Neural crest cell (in vitro differentiated cells): ENCODE data around the gene SARM1. TPM values are rescaled to one million over a fixed set of nuclear protein-coding genes. Genes with fewer than 3 reads are reported as not detected.
A peak's percentile ranks its signal among the peaks of the same experiment; 100 is the strongest.
"Not testable (repeated sequence)": the region's sequence is repeated elsewhere in the genome, so short reads cannot be mapped to it uniquely, and the experiment has no call there.

Experiments used
- DNase-seq: peaks from one replicate; pipeline ENCODE4 v3.0.0; 2021; ENCODE audit warnings: low read depth, mixed read lengths, low spot score
- H3K27ac Mint-ChIP-seq: one replicate; pipeline ENCODE4 v1.8.0; 2021; ENCODE audit warnings: mild to moderate bottlenecking, mixed read lengths; ENCODE audit not compliant: unreplicated experiment
- H3K27me3 Mint-ChIP-seq: 2 replicates; pipeline ENCODE4 v1.8.0; 2021; ENCODE audit warnings: low read depth, mild to moderate bottlenecking, mixed read lengths
- H3K36me3 Mint-ChIP-seq: 2 replicates; pipeline ENCODE4 v1.8.0; 2021; ENCODE audit warnings: low read depth, mild to moderate bottlenecking, mixed read lengths
- H3K4me1 Mint-ChIP-seq: 2 replicates; pipeline ENCODE4 v1.8.0; 2021; ENCODE audit warnings: mixed read lengths
- H3K4me3 Mint-ChIP-seq: one replicate; pipeline ENCODE4 v1.8.0; 2021; ENCODE audit warnings: mild to moderate bottlenecking, mixed read lengths
- H3K9me3 Mint-ChIP-seq: 2 replicates; pipeline ENCODE4 v1.8.0; 2021; ENCODE audit warnings: mixed read lengths
- total RNA-seq: library from RNA; stranded (reverse); gene quantifications from 2 replicates; pipeline ENCODE4 v1.2.1, GENCODE V29; 2021
- TF ChIP-seq, protein P1 (sequence below): fragments of 200-600 bp; sonication (generic); conservative IDR thresholded peaks from 2 replicates; pipeline ENCODE4 v1.5.0; 2021; ENCODE audit warnings: antibody characterized with exemption, mild to moderate bottlenecking

Gene SARM1
- total RNA-seq, 1 donor from 2014 or later = 52.5 TPM

- H3K36me3 Mint-ChIP-seq = no peaks in the 10 kb centered on the region
- H3K27ac Mint-ChIP-seq = no peak overlapping the region
- no peaks in the 10 kb centered on the region for H3K9me3 Mint-ChIP-seq
- no peaks in the 10 kb centered on the region for H3K4me1 Mint-ChIP-seq
- peaks cover 10% of the 10 kb centered on the region for H3K27me3 Mint-ChIP-seq
- peak; percentile 37 for DNase-seq
- no peak overlapping the region for H3K4me3 Mint-ChIP-seq
- TF ChIP-seq, protein P1, sequence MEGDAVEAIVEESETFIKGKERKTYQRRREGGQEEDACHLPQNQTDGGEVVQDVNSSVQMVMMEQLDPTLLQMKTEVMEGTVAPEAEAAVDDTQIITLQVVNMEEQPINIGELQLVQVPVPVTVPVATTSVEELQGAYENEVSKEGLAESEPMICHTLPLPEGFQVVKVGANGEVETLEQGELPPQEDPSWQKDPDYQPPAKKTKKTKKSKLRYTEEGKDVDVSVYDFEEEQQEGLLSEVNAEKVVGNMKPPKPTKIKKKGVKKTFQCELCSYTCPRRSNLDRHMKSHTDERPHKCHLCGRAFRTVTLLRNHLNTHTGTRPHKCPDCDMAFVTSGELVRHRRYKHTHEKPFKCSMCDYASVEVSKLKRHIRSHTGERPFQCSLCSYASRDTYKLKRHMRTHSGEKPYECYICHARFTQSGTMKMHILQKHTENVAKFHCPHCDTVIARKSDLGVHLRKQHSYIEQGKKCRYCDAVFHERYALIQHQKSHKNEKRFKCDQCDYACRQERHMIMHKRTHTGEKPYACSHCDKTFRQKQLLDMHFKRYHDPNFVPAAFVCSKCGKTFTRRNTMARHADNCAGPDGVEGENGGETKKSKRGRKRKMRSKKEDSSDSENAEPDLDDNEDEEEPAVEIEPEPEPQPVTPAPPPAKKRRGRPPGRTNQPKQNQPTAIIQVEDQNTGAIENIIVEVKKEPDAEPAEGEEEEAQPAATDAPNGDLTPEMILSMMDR = peak; percentile 56
Observed at GRCh38 chr17:28426081-28426519, 54.6 kb downstream of the SARM1 start.

- no peak for DNase-seq
- Mint-ChIP-seq H3K36me3 (no peaks in the 10 kb centered on the region), H3K4me3 (no peak overlapping the region), H3K9me3 (no peaks in the 10 kb centered on the region), H3K27ac (no peak overlapping the region), H3K4me1 (no peaks in the 10 kb centered on the region), H3K27me3 (peaks cover 23% of the 10 kb centered on the region)
- TF ChIP-seq, protein P1 = no peak
Observed at GRCh38 chr17:28427371-28427770, 55.9 kb downstream of the SARM1 start.

- H3K36me3 Mint-ChIP-seq, H3K9me3 Mint-ChIP-seq, H3K27ac Mint-ChIP-seq, H3K4me1 Mint-ChIP-seq, DNase-seq, H3K4me3 Mint-ChIP-seq: not testable (repeated sequence)
- H3K27me3 Mint-ChIP-seq = peaks cover 27% of the 10 kb centered on the region
Observed at GRCh38 chr17:28427982-28428381, 56.5 kb downstream of the SARM1 start.

DNA sequence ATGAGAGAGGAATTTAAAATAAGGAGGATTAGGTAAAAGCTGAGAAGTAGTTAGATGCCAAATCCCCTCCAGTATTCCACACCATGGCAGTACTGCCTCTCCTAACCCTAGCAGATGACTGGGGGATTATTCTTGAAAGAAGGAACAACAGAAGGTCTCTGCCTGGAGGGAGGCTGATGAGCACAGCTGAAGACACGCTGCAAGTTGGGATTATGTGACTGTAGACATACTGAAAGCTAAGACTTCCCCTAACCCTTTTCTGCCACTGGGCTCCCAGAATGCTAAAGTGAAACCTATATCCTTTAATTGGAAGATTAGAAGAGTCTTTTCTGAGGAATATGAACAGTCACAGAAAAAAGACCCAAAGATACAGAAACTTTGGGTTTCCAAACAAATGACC is 62.2 kb downstream of the SARM1 start:
- Mint-ChIP-seq H3K4me1 (no peaks in the 10 kb centered on the region), H3K9me3 (no peaks in the 10 kb centered on the region), H3K27ac (no peak overlapping the region), H3K36me3 (no peaks in the 10 kb centered on the region), H3K4me3 (no peak overlapping the region), H3K27me3 (peaks cover 50% of the 10 kb centered on the region)
- TF ChIP-seq, protein P1 = no peak
- DNase-seq = no peak

- not testable (repeated sequence) for DNase-seq, H3K27ac Mint-ChIP-seq, H3K36me3 Mint-ChIP-seq
Observed at GRCh38 chr17:28434326-28434725, 62.8 kb downstream of the SARM1 start.

DNA sequence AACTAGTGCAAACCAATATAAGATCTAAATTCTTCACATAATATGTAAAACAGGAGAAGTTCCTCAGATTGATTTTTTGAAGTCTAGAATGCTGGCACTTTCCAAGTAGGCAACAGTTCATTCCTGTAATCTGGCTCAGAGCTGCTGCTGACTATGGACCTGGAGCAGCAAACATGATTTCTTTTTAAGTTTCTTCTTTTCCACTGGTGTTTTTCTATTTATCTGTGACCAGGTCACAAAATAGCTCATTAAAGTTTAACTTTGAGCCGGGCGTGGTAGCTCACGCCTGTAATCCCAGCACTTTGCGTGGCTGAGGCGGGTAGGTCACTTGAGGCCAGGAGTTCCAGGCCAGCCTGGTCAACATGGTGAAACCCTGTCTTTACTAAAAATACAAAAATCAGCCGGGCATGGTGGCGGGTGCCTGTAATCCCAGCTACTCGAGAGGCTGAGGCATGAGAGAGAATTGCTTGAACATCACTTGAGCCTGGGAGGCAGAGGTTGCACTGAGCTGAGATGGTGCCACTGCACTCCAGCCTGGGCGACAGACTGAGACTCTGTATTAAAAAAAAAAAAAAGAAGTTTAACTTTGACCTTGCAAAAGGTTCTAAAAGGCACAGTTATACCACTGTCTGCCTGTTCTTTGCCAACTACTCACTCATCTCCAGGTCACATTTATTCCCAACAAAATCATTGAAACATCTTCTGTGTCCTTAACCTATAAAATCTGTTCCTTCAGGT is 72.6 kb downstream of the SARM1 start:
- no peaks in the 10 kb centered on the region for H3K36me3 Mint-ChIP-seq
- no peaks in the 10 kb centered on the region for H3K4me1 Mint-ChIP-seq
- H3K9me3 Mint-ChIP-seq = peaks cover 3% of the 10 kb centered on the region
- H3K27ac Mint-ChIP-seq = no peak overlapping the region
- H3K4me3 Mint-ChIP-seq = no peak overlapping the region
- TF ChIP-seq, protein P1 = no peak
- H3K27me3 Mint-ChIP-seq = peaks cover 31% of the 10 kb centered on the region
- no peak for DNase-seq

More at GRCh38 chr17:28434326-28434725, 62.8 kb downstream of the SARM1 start:
- not testable (repeated sequence) for H3K4me3 Mint-ChIP-seq, H3K9me3 Mint-ChIP-seq, H3K4me1 Mint-ChIP-seq
- H3K27me3 Mint-ChIP-seq = peaks cover 52% of the 10 kb centered on the region
